Ovary (tissue), 3 donors: ENCODE data around the gene CASK.

ENCODE experiments used
- POLR2A ChIP-seq: fragments of 450-650 bp; IDR thresholded peaks from one replicate; pipeline ENCODE4 v1.6.1; 2017; ENCODE audit warnings: antibody characterized with exemption, mild to moderate bottlenecking, moderate library complexity
- TF ChIP-seq, protein P1 (sequence below), 3 donors: fragments of 450-650 bp in 2 of 3; fragments of 200-600 bp in 1 of 3; IDR thresholded peaks; one replicate each; pipeline versions ENCODE4 v1.5.1 to v1.8.0; 2016 to 2022; ENCODE audit warnings: antibody characterized with exemption in 3 of 3, mild to moderate bottlenecking in 1 of 3
- donor health status: DM: no; HTN: no; CAD: no.

DNA sequence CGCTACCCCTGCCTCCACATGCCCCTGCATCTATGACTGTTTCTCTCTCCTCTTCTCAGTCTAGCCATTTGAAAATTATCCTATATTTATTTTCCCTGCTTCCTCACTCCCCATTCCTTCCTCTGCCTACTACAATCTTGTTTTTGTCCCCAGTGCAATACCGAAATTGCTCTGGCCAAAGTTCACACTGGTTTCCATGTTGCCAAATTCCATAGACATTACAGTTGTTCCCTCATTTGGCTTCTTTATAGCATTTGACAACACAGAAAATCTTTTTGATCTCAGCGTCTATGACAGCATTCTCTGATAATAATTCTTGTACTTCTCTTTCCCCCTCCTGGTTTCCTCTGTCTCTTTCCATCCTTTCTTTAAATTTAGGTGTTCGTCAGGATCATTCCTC is 100.0 kb downstream of the CASK start:
- TF ChIP-seq, protein P1, sequence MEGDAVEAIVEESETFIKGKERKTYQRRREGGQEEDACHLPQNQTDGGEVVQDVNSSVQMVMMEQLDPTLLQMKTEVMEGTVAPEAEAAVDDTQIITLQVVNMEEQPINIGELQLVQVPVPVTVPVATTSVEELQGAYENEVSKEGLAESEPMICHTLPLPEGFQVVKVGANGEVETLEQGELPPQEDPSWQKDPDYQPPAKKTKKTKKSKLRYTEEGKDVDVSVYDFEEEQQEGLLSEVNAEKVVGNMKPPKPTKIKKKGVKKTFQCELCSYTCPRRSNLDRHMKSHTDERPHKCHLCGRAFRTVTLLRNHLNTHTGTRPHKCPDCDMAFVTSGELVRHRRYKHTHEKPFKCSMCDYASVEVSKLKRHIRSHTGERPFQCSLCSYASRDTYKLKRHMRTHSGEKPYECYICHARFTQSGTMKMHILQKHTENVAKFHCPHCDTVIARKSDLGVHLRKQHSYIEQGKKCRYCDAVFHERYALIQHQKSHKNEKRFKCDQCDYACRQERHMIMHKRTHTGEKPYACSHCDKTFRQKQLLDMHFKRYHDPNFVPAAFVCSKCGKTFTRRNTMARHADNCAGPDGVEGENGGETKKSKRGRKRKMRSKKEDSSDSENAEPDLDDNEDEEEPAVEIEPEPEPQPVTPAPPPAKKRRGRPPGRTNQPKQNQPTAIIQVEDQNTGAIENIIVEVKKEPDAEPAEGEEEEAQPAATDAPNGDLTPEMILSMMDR (IDR thresholded peaks at IDR 0.05): no peak
- no peak for TF ChIP-seq POLR2A
